GM21717 (cell line): ENCODE results near the gene COL5A1.
A peak's percentile ranks its signal among the peaks of the same experiment; 100 is the strongest.
"Not testable (repeated sequence)": the region's sequence is repeated elsewhere in the genome, so short reads cannot be mapped to it uniquely, and the experiment has no call there.

ENCODE experiments used
- ATAC-seq: cut with Tn5 transposase; IDR thresholded peaks from one replicate; pipeline ENCODE4 v1.9.1; 2021; ENCODE audit warnings: mild to moderate bottlenecking, moderate library complexity; ENCODE audit not compliant: unreplicated experiment

The COL5A1 gene

GRCh38 chr9:134846699-134847098, 205.1 kb downstream of the COL5A1 start:
- no peak for ATAC-seq

GRCh38 chr9:134847138-134847537, 205.5 kb downstream of the COL5A1 start:
- ATAC-seq: no peak

- ATAC-seq: no peak
These were observed 206.3 kb downstream of the COL5A1 start for GRCh38 chr9:134847752-134848432.

- no peak for ATAC-seq
These were observed 206.9 kb downstream of the COL5A1 start for GRCh38 chr9:134848504-134848903.

- no peak for ATAC-seq
These were observed 209.0 kb downstream of the COL5A1 start for GRCh38 chr9:134850611-134851010.

- no peak for ATAC-seq
These were observed 209.4 kb downstream of the COL5A1 start for GRCh38 chr9:134851020-134851419.

GRCh38 chr9:134852906-134853654, 211.5 kb downstream of the COL5A1 start:
- ATAC-seq: no peak

GRCh38 chr9:134853893-134854292, 212.3 kb downstream of the COL5A1 start:
- no peak for ATAC-seq

GRCh38 chr9:134854541-134854981, 213.0 kb downstream of the COL5A1 start:
- ATAC-seq: no peak

GRCh38 chr9:134855231-134855899, 213.8 kb downstream of the COL5A1 start:
- no peak for ATAC-seq

GRCh38 chr9:134855900-134856377, 214.3 kb downstream of the COL5A1 start:
- ATAC-seq: no peak

- ATAC-seq: not testable (repeated sequence)
These were observed 215.8 kb downstream of the COL5A1 start for GRCh38 chr9:134857451-134857850.

GRCh38 chr9:134858051-134858841, 216.6 kb downstream of the COL5A1 start:
- peak; percentile 64 for ATAC-seq

GRCh38 chr9:134860510-134860909, 218.9 kb downstream of the COL5A1 start:
- no peak for ATAC-seq

- no peak for ATAC-seq
These were observed 220.2 kb downstream of the COL5A1 start for GRCh38 chr9:134861595-134862334.

- no peak for ATAC-seq
These were observed 221.8 kb downstream of the COL5A1 start for GRCh38 chr9:134863306-134863902.

- no peak for ATAC-seq
These were observed 222.6 kb downstream of the COL5A1 start for GRCh38 chr9:134863941-134864820.

- no peak for ATAC-seq
These were observed 223.2 kb downstream of the COL5A1 start for GRCh38 chr9:134864821-134865190.
